GM21717 (cell line): Measurements from ENCODE around the gene ZNF547.

Experiments
- ATAC-seq: cut with Tn5 transposase; IDR thresholded peaks from one replicate; pipeline ENCODE4 v1.9.1; 2021; ENCODE audit warnings: mild to moderate bottlenecking, moderate library complexity; ENCODE audit not compliant: unreplicated experiment

Gene ZNF547

DNA sequence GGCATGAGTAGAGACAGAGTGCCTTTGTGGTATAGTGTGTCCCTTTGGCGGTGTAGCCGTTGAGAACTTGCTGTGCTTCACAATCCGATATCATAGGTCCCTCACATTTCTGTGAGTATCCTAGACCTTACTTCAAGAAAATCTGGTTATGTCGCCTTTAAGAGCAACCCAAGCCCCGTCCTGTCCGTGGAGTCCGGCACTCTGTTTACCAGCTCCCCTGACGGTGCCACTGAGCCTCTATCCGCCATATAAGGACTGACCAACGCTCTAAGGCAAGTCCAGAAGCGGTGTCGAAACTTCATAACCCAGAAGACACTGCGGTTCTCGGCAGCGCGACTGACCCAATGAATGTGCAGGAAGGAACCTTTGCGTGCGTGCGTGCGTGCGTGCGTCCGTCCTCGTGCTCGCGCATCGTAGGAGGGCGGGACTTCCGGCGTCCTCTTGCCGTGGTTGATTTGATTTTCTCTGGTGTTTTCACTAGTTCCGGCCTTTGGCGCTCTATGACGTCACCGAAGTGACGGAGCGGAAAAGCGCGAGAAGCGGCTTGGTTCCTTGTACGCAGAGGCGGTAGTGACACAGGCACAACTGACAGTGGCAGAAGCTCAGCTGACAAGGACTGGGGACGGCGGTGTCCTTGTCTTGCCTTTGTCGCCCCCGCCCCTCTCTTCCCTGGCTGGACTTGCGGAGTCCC, at the start of gene ZNF547, which contains the start of gene TRAPPC2B:
TSS of gene ZNF547 (plus strand) at position 555 of the 691 bp plus-strand sequence. CDS start 5,005 bp downstream, outside the sequence.
TSS of gene TRAPPC2B (plus strand) at position 555 of the 691 bp plus-strand sequence. CDS start 1,283 bp downstream, outside the sequence.
- peak; percentile 89 for ATAC-seq

DNA sequence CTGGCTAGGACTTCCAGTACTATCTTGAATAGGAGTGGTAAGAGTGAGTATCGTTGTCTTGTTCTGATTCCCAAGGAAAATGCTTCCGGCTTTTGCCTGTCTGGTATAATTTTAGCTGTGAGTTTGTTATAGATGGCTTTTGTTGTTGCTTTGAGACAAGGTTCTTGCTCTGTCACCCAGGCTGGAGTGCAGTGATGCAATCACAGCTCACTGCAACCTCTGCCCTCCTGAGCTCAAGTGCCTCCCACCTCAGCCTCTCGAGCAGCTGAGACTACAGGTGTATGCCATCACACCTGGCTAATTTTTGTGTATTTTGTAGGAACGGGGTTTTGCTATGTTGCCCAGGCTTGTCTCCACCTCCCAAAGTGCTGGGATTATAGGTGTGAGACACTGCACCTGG, 49.2 kb upstream of the ZNF547 start:
- ATAC-seq: no peak

DNA sequence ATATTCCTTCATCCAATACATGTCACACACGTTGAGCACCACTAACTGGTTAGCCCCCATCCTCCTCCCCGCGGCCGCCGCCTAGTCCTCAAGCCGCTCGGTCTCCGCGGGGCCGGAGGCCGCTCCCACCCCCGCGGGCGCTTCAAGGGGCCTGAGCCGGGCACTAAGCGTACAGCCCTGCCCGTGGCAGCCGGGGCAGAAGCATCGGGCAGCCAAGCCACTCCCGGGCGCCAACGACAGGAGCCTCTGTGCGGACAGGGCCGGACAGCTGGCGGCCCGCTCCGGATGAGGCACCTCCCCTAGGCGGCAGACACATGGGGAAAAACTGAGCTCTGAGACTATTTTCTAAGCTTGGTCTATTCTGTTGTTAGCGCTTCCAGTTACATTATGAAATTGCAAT, 45.8 kb upstream of the ZNF547 start:
- ATAC-seq: no peak

DNA sequence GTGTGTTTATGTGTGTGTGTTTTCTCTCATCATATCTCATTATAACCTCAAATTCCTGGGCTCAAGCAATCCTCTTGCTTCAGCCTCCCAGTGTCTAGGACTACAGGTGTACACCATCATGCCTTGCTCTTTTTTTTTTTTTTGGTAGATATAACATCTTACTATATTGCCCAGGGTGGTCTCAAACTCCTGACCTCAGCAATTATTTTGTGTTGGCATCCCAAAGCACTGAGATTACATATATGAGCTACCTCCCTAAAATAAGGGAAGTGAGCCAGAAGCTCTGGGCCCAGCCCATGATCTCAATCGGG, 43.5 kb upstream of the ZNF547 start:
- no peak for ATAC-seq

DNA sequence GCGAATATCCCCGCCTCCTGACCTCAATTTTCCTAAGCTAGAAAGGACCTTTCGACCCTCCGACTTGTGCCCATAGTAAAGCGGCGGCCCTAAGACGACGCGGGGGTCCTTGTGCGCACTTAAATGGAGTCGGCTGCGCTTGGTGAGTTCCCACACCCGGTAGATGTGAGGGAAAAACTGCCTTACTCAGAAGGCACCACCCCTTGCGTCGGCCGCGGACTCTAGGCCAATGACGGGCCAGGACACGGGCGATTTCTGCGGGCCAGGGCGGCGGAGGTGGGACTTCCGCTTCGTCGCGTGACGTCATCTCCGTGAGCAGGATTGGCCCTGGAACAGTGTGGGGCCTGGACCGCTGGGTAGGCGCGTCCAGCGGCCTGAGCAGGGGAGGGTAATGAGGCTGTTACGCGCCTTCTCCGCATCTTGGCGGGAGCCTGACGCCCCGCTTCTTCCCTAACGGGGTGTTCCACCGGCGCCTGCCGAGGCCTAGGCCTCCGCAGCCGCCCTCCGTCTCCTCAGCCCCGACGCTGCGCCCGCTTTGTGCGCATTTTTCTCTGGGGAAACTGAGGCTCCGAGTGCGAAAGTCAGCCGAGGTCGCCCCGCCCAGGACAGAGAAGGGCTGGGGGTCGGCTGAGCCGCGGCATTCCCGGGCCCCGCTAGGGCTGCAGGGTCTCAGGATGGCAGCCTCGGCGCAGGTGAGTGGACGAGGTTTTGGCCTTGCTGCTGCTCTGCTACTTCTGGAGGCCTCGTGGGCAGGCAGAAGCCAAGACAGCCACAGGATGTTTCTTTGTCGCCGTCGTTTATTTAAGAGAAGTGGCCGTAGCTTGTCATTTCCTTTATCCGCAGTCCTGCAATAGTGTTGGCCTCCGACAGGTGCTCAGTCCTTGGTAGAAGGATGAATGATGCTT, 42.9 kb upstream of the ZNF547 start, which contains the start of gene ZNF543:
TSS of gene ZNF543 (plus strand) at position 293 of the 905 bp plus-strand sequence. CDS start at position 675, 382 bp downstream.
- peak; percentile 95 for ATAC-seq

DNA sequence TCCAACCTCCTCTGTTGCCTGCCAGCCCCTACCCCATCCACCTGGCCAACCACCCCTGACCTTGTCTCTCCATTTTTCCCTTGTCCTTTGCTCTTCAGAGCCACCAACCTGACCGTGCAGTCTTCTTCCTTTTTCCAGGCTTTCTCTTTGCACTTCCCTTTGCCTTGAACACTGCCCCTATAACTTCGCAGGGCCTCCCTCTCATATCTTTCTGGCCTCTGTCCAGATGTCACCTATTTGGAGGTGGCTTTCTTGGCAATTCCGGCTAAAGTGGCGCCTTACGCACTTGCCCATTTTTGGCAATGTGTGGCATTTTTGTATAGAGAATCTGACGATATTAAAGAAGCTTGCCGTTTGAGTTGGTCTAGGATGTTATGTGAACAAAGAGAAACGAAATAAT, 42.2 kb upstream of the ZNF547 start:
- no peak for ATAC-seq

DNA sequence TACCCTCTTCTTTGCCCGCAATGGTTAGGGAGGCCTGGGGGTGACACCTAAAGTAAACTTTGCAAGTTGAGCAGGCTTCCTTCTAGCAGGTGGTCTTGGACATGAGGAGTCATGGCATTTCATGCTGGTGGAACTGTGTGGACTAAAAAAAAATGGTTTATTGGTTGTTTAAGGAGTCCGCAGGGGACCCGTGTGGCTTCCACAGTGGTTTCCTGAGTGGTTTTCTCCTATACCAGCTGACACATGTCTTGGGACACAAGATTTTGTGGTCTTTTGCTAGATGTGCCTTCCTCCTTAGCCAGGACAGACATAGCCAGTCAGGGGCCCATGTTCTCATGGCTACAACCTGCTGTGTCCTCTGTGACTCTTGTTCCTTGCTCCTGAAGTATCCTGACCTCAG, 41.6 kb upstream of the ZNF547 start:
- no peak for ATAC-seq

DNA sequence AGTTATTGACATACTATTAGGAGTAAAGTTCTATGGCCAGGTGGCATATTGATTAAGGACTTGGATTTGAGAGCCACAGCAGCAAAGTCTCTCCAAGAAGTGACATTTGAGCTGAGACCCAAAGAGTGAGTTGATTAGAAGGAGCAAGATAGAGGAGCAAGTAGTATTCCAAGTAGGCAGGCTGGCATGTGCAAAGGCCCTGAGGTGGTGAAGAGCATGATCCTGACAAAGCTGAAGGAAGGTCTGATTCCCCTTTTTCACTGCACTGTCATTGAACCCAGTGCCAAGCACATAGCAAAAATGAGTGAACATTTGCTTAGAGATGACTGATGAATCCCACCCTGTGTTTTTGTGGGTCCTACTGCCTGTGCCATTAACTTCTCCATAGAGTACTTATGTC, 38.4 kb upstream of the ZNF547 start:
- ATAC-seq: no peak

DNA sequence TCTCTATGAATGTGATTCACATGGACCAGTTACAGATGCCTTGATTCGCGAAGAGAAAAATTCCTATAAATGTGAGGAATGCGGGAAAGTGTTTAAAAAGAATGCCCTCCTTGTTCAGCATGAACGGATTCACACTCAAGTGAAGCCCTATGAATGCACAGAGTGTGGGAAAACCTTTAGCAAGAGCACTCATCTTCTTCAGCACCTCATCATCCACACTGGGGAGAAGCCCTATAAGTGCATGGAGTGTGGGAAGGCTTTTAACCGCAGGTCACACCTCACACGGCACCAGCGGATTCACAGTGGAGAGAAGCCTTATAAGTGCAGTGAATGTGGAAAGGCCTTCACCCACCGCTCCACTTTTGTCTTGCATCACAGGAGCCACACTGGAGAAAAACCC, 35.4 kb upstream of the ZNF547 start:
- no peak for ATAC-seq

DNA sequence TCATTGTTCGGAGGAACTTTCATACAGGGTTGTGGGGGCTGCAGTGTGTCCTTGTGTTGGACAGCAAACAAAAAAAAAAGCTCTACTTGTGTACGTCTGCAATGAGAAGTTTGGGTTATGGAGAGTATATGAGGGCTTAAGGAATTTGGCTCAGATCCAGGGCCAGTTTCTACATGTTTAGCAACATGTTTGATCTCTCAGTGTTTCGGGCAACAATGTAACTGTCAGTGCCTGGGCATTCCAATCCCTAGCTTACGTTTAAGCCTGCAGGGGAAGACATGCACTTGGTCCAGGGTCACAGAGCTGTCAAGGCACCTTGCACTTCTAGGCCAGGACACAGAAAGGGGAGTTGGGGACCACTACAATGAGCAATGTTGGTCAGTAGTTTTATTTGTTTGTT, 29.2 kb upstream of the ZNF547 start:
- no peak for ATAC-seq

DNA sequence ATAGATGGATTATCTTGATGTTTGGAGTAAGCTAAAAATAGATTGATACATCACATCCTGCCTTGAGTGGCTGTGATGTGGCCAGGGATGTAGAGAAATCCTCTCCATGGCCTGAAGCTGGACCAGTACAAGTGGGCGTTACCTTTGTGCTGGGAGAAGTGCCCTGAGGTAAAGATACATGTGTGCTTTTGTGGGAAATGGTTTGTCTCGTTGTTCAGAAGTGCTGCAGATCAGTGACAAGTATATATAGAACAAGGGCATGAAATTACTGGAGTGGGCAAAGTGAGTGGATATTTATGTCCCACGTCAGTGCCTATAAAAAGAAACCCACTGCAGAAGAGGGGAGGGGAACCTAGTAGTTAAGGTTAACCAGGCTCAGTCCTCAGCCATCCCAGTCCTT, 24.5 kb upstream of the ZNF547 start:
- ATAC-seq: no peak

DNA sequence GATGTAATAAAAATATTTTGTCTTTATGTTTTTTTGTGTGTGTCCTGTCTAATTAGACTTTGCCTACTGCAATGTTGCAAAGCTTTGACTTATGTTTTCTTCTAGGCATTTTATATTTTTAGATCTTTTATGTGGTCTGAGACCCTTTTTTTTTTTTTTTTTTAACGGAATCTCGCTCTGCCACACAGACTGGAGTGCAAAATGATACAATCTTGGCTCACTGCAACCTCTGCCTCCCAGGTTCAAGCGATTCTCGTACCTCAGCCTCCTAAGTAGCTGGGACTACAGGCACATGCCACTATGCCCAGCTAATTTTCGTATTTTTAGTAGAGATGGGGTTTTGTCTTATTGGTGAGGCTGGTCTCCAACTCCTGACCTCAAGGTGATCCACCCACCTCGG, 20.8 kb upstream of the ZNF547 start:
- no peak for ATAC-seq

DNA sequence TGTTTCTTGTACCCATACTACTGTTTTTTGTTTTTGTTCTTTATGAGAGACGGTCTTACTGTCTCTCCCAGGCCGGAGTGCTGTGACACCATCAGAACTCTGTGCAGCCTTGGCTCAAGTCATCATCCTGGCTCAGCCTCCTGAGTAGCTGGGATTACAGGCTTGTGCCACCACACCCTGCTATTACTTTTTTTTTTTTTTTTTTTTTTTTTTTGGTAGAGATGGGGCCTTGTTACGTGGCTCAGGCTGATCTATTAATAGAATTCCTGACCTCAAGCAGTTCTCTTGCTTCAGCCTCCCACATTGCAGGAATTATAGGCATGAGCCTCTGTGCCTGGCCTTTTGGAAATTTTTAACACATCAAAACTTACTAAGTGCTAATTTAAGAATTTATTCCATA, 15.2 kb upstream of the ZNF547 start:
- ATAC-seq: no peak

DNA sequence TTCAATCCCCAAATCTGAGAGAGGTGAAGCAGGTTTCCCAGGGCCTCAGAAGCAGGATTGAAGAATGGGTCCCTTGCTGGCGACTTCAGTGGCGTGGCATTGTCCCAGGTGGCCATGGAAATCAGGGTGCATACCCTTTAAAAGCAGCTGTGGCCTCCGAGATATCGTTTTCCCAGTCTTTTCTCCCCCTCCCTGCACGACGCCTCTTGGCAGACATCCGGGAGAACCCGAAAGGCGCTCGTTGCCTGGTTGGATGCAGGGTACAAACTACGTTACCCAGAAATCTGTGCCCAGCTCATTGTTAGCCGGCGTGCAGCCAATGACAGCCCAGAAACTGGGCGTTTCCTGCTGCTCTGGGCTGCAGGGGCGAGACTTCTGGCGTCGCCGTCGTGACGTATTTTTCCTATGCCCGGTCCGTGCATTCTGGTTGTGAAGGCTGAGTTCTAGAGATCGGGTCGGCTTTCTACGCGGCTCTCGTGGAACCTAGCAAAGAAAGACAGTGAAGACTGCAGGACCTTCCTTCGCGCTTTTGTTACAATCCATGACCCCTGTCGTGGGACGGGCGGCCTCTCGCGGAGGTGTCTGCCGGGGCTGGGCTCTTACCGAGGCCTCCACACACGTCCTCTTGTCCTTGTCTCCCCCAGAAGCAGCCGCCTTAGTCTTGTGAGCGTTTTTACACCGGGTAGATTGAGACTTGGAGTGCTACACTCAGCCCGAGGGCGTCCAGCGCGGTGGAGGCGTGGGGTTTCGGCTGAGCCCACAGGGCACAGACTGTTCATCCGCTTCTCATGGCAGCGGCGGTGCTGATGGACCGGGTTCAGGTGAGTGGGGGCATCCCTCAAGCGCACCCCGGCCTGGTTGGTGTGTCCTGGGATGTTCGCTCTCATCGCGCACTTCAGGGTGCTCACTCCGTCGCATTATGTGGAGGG, 12.2 kb upstream of the ZNF547 start, which contains the start of gene ZNF304:
TSS of gene ZNF304 (plus strand) at position 395 of the 929 bp plus-strand sequence. CDS start at position 789, 394 bp downstream.
- peak; percentile 85 for ATAC-seq

DNA sequence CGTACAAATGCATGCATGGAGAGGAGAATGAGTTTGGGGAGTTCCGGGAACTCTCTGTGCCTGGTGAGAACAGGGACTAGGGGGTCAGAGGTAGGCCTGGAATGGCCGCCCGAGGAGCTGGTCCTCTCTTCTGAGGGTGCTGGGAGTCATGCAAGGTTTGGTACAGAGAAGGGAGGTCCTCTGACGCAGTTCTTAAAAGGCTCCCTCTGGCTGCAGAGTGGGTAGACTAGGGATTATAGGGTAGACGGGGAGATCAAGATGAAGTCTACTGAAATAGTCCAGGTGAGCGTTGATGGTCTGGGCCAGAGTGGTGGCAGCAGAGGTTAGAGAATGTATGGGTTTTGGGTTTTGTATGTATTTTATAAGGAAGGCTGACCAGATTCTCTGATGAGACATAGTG, 11.5 kb upstream of the ZNF547 start:
- no peak for ATAC-seq

DNA sequence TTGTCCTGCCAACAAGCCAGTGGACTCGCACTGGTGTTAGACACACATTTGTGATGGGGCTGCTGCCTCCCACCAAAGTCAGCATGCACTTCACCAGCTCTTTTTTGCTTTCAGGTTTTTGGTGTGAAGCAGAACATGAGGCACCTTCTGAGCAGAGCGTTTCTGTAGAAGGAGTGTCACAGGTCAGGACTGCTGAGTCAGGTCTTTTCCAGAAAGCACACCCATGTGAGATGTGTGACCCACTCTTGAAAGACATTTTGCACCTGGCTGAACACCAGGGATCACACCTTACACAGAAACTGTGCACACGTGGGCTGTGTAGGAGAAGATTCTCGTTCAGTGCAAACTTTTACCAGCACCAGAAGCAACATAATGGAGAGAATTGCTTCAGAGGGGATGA, 7.4 kb upstream of the ZNF547 start:
- no peak for ATAC-seq

DNA sequence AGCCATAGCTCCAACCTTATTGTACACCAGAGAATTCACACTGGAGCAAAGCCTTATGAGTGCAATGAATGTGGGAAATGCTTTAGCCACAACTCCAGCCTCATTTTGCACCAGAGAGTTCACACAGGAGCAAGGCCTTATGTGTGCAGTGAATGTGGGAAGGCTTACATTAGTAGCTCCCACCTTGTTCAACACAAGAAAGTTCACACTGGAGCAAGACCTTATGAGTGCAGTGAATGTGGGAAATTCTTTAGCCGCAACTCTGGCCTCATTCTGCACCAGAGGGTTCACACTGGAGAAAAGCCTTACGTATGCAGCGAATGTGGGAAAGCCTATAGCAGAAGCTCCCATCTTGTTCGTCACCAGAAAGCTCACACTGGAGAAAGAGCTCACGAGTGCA, 5.9 kb upstream of the ZNF547 start:
- ATAC-seq: no peak

DNA sequence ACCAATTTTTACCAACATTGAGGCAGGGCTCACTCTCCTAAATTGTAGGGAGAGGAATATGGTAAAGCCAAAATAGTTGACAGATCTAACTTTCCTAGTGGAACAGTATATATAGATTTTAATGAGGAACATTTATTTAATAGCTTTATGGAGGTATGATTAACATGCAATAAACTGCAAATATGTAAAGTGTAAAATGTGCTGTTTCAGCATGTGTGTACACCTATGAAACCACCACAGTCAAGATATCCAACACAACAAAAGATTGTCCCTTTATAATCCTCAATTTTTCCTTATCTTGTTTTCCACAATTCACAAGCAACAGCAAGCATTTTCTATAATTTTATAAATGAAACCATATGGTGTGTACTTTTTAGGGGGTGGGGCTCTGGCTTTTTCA, 4.1 kb upstream of the ZNF547 start:
- no peak for ATAC-seq

DNA sequence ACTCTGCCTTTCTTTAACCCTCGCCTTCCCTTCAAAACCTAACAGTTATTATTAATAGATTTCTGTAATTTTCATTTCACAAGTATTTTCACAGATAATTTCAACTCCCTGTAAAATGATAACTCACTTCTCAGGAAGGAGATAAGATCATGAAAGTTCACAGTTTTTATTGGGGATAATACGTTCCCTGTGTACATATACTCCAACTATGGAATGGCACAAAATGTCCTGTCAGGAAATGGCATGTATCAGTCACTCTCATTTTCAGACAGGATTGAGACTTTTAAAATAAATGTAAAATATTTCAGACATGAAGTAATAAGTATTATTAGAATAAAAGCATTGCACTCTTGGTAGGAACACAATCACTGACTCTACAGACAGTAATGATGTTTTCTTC, 932 bp upstream of the ZNF547 start:
- ATAC-seq: no peak

DNA sequence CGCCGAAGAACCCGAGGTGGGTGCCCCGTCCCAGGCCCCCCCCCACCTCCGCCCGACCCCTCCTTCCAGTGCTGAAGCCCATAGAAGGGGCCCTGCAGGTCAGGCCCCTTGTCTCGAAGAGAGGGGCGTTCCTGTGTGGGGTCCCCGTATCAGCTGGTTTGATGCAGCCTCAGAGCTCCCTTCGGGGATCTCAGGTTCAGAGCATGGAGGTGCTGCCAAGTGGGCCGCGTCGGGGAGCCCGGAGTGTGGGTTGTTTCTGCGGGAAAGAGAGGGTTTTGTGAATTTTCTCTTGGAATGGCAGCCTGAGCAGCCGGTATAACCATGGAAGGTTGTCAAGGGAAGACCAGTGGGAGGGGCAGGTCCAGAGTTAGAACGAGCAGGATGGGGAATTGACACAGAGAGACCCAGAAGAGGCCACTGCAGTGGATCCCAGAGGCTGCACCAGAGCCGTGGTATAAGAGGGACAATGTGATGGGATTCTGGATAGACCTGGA, 384 bp downstream of the ZNF547 start:
- peak; percentile 16 for ATAC-seq

DNA sequence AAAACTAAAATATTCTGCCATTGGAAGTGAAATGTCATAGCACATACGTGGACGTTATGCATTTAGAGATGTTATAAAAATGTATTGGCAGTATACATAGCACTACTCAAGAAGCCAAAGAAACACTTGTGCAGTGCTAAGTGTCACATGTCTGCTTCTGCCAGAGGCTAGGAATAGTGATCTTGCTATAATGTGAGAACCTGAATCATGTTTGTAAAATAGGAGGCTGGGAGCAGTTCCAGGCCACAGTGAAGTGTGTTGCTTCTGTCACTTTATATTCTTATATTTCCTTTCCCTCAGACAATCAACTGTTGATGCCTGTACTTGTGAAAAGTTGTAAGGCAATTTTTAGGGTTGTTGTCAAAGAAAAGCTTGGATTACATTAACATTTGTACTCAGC, 3.4 kb downstream of the ZNF547 start:
- ATAC-seq: no peak
